ENCODE results near the gene LAP3.

The LAP3 gene

GRCh38 chr4:17544205-17544604 lies 32.8 kb upstream of the LAP3 start:
- TF ChIP-seq CTCF (IDR thresholded peaks at IDR 0.05; ENCODE audit: insufficient read depth, missing control alignments) = no peak
- DNase-seq (ENCODE audit: insufficient read length, low spot score) (no peak), FAIRE-seq (no peak)

- no peak for DNase-seq (ENCODE audit: insufficient read length, low spot score)
- FAIRE-seq = no peak
- TF ChIP-seq CTCF (IDR thresholded peaks at IDR 0.05; ENCODE audit: insufficient read depth, missing control alignments) = no peak
Observed at GRCh38 chr4:17544831-17545234, 32.2 kb upstream of the LAP3 start.

DNA sequence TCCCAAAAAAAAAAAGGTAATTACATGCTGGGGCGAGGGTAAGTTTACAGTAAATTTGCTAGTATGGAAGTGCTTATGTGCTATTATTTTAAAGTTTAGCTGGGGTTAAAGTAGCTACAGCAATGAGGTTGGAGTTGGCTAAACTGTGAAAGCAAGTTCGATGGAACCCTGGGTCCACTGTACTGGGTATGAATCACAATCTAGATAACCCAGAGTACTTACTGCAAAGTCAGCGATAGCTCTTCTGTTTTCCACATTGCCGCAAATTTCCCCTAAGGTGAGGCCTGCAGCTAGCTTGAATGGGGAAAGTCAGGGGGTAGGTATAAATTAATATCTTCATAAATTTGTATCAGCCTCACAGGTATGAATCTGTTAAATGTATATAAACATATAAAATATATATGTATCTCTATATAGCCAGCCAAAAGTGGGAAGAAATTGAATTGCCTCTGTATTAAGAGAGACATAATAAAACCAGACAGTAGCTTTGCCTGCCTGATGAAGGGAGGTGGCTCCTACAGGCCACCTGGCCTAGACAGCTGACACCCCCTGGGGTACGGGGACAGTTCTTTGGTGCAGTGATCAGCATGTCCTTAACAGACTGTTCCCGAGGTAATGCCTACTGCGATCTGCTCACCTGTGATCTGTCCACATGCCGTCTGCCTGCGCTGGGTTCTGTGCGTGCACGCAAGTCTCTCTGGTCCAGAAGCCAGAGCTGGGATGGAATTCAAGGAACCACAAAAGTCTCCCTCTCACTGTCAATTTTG lies 31.4 kb upstream of the LAP3 start:
- FAIRE-seq = no peak
- no peak for DNase-seq (ENCODE audit: insufficient read length, low spot score)
- no peak for TF ChIP-seq CTCF (IDR thresholded peaks at IDR 0.05; ENCODE audit: insufficient read depth, missing control alignments)

DNA sequence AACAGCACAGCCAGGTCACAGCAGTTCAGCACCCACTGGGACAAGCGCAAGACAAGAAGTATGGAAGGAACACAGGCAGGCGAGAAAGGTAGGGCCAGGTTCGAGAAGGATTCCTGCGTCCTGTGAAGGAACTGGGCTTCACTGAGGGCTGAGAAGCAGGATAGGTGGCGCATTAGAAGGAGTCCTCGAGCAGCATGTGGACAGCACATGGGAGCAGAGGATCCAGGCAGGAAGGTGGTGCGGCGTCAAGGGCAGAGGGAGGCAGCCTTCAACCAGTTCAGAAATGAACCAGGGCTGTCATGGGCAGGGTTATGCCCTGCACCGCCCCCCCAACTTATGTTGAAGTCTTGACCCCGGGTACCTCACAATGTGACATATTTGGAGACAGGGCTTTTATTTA lies 30.8 kb upstream of the LAP3 start:
- DNase-seq (ENCODE audit: insufficient read length, low spot score) (no peak), FAIRE-seq (no peak)
- TF ChIP-seq CTCF (IDR thresholded peaks at IDR 0.05; ENCODE audit: insufficient read depth, missing control alignments) = no peak

DNA sequence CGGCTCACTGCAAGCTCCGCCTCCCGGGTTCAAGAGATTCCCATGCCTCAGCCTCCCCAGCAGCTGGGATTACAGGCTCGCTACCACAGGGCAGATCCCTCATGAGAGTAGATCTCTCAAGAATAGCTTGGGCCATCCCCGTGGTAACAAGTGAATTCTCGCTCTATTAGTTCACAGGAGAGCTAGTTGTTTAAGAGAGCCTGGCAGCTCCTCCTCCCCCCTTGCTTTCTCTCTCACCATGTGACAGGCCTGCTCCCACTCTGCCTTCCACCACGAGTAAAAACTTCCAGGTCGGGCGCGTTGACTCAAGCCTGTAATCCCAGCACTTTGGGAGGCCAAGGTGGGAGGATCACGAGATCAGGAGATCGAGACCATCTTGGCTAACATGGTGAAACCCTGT lies 30.3 kb upstream of the LAP3 start:
- DNase-seq (ENCODE audit: insufficient read length, low spot score) (no peak), FAIRE-seq (no peak)
- no peak for TF ChIP-seq CTCF (IDR thresholded peaks at IDR 0.05; ENCODE audit: insufficient read depth, missing control alignments)

- DNase-seq (ENCODE audit: insufficient read length, low spot score) (no peak), FAIRE-seq (no peak)
Observed at GRCh38 chr4:17550549-17550948, 26.4 kb upstream of the LAP3 start.

More at GRCh38 chr4:17550549-17550948, 26.4 kb upstream of the LAP3 start:
- TF ChIP-seq CTCF (IDR thresholded peaks at IDR 0.05; ENCODE audit: insufficient read depth, missing control alignments) = no peak

Measured in D721Med (cell line).